Vagina (tissue), 2 donors: Measurements from ENCODE around the gene TCF21. TPM values are rescaled to one million over a fixed set of nuclear protein-coding genes. Genes with fewer than 3 reads are reported as not detected.
A peak's percentile ranks its signal among the peaks of the same experiment; 100 is the strongest.

Experiments
- DNase-seq, 2 donors: peaks; one replicate each; pipeline ENCODE4 v3.0.0-alpha.2; 2017; ENCODE audit errors: extremely low spot score in 2 of 2
- H3K27ac ChIP-seq: fragments of 200-600 bp; sonication (generic); one replicate; pipeline ENCODE4 v1.5.1; 2019
- H3K27me3 ChIP-seq: fragments of 200-600 bp; sonication (generic); one replicate; pipeline ENCODE4 v1.5.1; 2019
- H3K36me3 ChIP-seq, 2 donors: fragments of 200-600 bp; sonication (generic); one replicate each; pipeline ENCODE4 v1.5.1; 2017 to 2019
- H3K4me1 ChIP-seq: fragments of 200-600 bp; sonication (generic); one replicate; pipeline ENCODE4 v1.5.1; 2019
- H3K4me3 ChIP-seq, 2 donors: fragments of 200-600 bp; sonication (generic); 1 replicate in 1 of 2; 2 replicates in 1 of 2; pipeline ENCODE4 v1.5.1; 2016 to 2019
- H3K9me3 ChIP-seq: fragments of 200-600 bp; sonication (generic); one replicate; pipeline ENCODE4 v1.5.1; 2019
- POLR2A ChIP-seq, 2 donors: fragments of 450-650 bp; IDR thresholded peaks; one replicate each; pipeline ENCODE4 v1.6.1; 2017; ENCODE audit warnings: antibody characterized with exemption in 2 of 2, mild to moderate bottlenecking in 2 of 2, moderate library complexity in 2 of 2
- POLR2AphosphoS5 ChIP-seq, 2 donors: sonication (generic); formaldehyde crosslinking; IDR thresholded peaks; one replicate each; pipeline ENCODE4 v1.9.0; 2017; ENCODE audit warnings: antibody characterized with exemption in 2 of 2, mild to moderate bottlenecking in 2 of 2, low read depth in 1 of 2; ENCODE audit not compliant: insufficient read depth in 1 of 2
- intact Hi-C: fragments of 100-400 bp; cut with DNase I; formaldehyde crosslinking; loops from one replicate; pipeline ENCODE4 v1.15.1; 2023
- total RNA-seq: library from RNA; depleted of rRNA; stranded (reverse); fragments of >200 nt; gene quantifications from one replicate; pipeline ENCODE4 v1.2.3, GENCODE V29; 2016
- TF ChIP-seq, protein P1 (sequence below), 3 experiments: fragments of 450-650 bp in 2 of 3; fragments of 200-600 bp in 1 of 3; sonication (generic) in 1 of 3; IDR thresholded peaks; one replicate each; pipeline ENCODE4 v1.5.1; 2017 to 2019; ENCODE audit warnings: antibody characterized with exemption in 3 of 3, mild to moderate bottlenecking in 2 of 3, moderate library complexity in 2 of 3

TCF21 gene
- total RNA-seq, 1 donor from 2014 or later, result 12.5 TPM

DNA sequence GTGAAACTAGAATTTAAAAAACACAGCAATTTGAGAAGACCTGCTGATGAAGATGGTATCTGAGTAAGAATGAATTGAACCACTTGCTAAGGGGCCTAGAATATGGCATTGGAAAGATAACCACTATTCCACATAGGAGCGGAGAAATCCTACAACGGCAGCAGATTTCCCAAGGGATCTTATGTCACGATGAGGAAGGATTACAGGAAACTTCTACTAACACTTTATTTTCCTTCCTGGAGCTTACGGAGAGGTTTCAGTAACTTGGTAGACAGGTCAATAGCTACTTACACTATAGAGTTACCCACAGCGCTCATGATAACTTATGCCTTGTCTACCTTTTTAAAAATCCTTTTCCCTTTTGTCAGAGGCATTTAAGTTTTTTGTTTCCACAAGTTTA, 11.8 kb upstream of the TCF21 start:
- Histone ChIP-seq H3K36me3 (no peaks in the 10 kb centered on the region), H3K27me3 (no peaks in the 10 kb centered on the region), H3K4me3 (no peak overlapping the region), H3K4me1 (no peaks in the 10 kb centered on the region), H3K9me3 (no peaks in the 10 kb centered on the region), H3K27ac (no peak overlapping the region)
- DNase-seq, result no peak
- intact Hi-C loops, result no loop called here
- no peak for TF ChIP-seq POLR2AphosphoS5 (IDR thresholded peaks at IDR 0.05; ENCODE audit: insufficient read depth in 1 of 2, low read depth in 1 of 2)
- no peak for TF ChIP-seq POLR2A (IDR thresholded peaks at IDR 0.05)
- TF ChIP-seq, protein P1, sequence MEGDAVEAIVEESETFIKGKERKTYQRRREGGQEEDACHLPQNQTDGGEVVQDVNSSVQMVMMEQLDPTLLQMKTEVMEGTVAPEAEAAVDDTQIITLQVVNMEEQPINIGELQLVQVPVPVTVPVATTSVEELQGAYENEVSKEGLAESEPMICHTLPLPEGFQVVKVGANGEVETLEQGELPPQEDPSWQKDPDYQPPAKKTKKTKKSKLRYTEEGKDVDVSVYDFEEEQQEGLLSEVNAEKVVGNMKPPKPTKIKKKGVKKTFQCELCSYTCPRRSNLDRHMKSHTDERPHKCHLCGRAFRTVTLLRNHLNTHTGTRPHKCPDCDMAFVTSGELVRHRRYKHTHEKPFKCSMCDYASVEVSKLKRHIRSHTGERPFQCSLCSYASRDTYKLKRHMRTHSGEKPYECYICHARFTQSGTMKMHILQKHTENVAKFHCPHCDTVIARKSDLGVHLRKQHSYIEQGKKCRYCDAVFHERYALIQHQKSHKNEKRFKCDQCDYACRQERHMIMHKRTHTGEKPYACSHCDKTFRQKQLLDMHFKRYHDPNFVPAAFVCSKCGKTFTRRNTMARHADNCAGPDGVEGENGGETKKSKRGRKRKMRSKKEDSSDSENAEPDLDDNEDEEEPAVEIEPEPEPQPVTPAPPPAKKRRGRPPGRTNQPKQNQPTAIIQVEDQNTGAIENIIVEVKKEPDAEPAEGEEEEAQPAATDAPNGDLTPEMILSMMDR (IDR thresholded peaks at IDR 0.05), result no peak

DNA sequence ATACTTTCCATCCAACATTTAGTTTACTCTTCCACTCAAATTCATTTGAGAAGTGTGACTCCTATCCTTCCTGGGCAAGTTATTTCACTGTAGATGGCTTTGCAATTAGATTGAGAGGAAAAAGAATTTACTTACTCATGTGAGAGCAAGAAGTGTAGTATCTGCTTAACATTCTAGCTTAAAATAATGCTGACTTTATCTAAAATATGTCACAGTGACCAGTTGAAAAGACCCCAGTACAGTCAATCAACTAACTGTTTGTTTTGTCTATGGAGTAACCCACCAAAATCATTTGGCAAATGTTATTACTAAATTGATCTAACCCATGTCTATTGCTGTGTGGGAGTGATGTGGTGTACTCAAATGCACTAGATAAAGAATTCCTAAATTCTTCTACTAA, 8.9 kb upstream of the TCF21 start:
- no peak for TF ChIP-seq POLR2AphosphoS5 (IDR thresholded peaks at IDR 0.05; ENCODE audit: insufficient read depth in 1 of 2, low read depth in 1 of 2)
- TF ChIP-seq, protein P1 (IDR thresholded peaks at IDR 0.05), result no peak
- TF ChIP-seq POLR2A (IDR thresholded peaks at IDR 0.05), result no peak
- no peak overlapping the region for H3K4me3 ChIP-seq
- H3K27me3 ChIP-seq, result no peaks in the 10 kb centered on the region
- H3K4me1 ChIP-seq, result no peaks in the 10 kb centered on the region
- no peaks in the 10 kb centered on the region for H3K9me3 ChIP-seq
- intact Hi-C loops, result no loop called here
- no peak for DNase-seq
- no peaks in the 10 kb centered on the region for H3K36me3 ChIP-seq
- no peak overlapping the region for H3K27ac ChIP-seq

DNA sequence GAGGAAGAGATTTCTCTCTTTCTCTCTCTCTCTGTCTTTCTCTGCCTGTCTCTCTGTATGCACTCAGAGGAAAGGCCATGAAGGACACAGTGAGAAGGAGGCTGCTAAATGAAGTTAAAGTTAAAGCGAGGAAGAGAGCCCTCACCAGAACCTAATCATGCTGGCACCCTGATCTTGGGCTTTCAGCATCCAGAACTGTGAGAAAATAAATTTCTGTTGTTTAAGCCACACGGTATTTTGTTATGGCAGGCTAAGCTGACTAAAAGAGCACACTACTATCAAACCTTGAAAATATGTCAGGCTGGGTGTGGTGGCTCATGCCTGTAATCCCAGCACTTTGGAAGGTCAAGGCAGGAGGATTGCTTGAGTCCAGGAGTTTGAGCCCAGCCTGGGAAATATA, 8.0 kb upstream of the TCF21 start:
- Histone ChIP-seq H3K9me3 (no peaks in the 10 kb centered on the region), H3K36me3 (no peaks in the 10 kb centered on the region), H3K4me3 (no peak overlapping the region), H3K27ac (no peak overlapping the region), H3K4me1 (no peaks in the 10 kb centered on the region), H3K27me3 (no peaks in the 10 kb centered on the region)
- no peak for DNase-seq
- TF ChIP-seq POLR2AphosphoS5 (IDR thresholded peaks at IDR 0.05; ENCODE audit: insufficient read depth in 1 of 2, low read depth in 1 of 2) (no peak), POLR2A (IDR thresholded peaks at IDR 0.05) (no peak)
- TF ChIP-seq, protein P1 (IDR thresholded peaks at IDR 0.05), result no peak
- intact Hi-C loops, result no loop called here

DNA sequence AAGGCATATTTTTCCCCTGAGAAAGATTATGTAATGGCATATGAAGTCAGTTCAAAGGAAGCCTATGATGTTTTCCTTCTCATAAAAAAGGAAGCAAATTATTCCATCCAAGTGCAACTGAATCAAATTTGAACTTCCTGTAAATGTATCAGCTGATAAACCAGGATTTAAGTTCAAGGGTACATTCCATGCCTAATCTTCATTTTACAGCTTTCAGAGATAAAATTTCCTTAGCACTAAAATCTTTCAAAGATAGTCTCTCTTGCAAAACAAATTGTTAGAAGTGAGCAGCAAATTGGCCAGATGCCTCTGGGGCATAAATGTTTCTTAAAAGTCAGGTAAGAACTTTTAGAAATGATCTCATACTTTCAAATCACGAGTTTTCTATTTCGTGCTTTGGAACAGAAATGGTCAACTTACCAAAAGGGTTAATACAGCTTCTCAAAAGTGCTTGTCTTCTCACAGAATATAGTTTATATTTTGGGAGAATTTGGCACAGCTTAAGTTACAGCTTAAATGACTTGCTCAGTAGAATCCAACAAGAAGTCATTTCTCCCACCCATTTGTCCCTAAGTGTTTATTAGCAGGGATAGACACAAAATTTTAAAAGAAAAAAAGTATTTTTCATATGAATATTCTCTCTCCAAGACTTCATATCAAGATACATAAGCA, 2.7 kb upstream of the TCF21 start:
- Histone ChIP-seq H3K9me3 (no peaks in the 10 kb centered on the region), H3K36me3 (no peaks in the 10 kb centered on the region), H3K4me1 (peaks cover 14% of the 10 kb centered on the region), H3K27me3 (peaks cover 6% of the 10 kb centered on the region), H3K4me3 (no peak overlapping the region), H3K27ac (peak overlapping the region; percentile 54)
- intact Hi-C loops, result no loop called here
- TF ChIP-seq POLR2AphosphoS5 (IDR thresholded peaks at IDR 0.05; ENCODE audit: insufficient read depth in 1 of 2, low read depth in 1 of 2) (no peak), POLR2A (IDR thresholded peaks at IDR 0.05) (no peak)
- TF ChIP-seq, protein P1 (IDR thresholded peaks at IDR 0.05), result no peak
- no peak for DNase-seq

DNA sequence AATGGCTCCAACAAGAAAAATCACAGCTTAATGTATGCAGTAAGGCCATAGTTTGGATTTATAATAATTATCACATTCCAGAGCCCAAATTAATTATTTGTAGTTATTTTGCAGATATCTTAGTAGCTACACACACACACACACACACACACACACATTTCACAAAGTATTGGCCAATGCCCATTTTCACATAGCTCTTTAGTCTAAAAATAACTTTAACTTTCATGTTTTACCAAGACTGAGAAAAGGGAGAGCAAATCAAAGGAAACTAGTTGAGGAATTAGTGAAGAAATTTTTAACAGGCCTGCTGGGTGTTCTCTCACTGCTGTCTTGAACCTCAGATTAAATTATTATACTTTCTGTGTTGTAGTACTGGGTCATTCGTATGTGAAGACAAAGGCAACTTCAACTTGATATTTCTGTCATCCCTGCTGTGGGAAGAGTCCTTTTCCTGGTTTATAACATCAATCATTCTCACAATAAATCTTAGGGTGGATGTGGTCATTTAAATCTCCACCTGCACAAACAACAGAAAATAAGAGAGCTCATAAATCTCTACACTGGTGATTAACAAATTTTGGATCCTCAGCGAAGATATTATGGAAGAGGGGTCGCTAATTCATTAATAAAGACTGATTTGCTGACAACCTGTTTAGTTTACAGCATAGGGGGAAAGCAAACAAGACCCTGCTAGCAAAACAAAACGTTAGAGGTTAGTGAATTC, 1.6 kb upstream of the TCF21 start:
- DNase-seq, result no peak
- H3K27me3 ChIP-seq, result peaks cover 6% of the 10 kb centered on the region
- intact Hi-C loops, result no loop called here
- no peak for TF ChIP-seq POLR2A (IDR thresholded peaks at IDR 0.05)
- no peak for TF ChIP-seq POLR2AphosphoS5 (IDR thresholded peaks at IDR 0.05; ENCODE audit: insufficient read depth in 1 of 2, low read depth in 1 of 2)
- H3K9me3 ChIP-seq, result no peaks in the 10 kb centered on the region
- no peaks in the 10 kb centered on the region for H3K36me3 ChIP-seq
- H3K4me3 ChIP-seq, result no peak overlapping the region
- H3K27ac ChIP-seq, result peak overlapping the region; percentile 86
- H3K4me1 ChIP-seq, result peaks cover 21% of the 10 kb centered on the region
